Measurements from ENCODE around the gene MACROH2A1. TPM values are rescaled to one million over a fixed set of nuclear protein-coding genes. Genes with fewer than 3 reads are reported as not detected.

MACROH2A1 gene
- total and polyA plus RNA-seq, 2 of the 4 experiments (the other 2 are of a cell fraction): 122 to 126 TPM

DNA sequence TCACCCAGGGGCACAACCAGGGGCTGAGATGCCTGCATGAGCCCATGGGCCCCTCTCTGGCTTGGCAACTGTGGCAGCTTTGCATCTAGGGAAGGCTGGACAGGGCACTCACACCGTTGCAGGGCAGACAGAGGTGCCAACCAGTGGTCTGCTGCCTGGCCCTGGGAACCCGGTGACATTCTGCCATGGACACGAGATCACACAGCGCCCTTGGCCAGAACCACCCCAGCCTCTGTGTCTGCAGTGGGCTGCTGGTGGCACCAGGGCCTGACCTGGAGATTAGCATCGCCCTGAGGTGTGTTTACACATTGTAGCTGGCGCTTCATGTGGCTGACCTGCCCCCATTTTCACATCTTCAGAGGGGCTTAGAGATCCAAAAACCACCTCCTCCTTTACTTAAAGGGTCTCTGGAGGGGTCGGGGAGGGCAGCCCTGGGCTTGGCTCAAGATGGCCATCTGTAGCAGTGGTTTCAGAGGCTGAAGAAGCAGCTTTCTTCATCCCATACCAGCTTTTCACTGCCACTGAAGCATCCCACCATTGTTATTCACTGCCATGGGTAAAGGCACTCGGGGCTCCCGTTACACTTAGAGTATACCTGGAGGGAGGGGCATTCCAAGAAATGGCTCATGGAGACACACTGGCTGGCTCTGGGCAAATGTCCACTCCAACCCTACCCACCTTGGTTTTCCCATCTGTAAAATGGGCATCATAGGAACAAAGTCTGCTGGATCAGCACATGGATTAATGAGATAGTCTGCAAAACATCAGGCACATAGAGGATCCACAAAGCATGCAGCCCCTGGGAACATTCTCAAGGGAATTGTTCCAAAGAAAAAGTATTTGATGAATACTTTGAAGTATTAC lies 36.7 kb upstream of the MACROH2A1 start:
- in situ Hi-C loops (cut with MboI; ENCODE audit: low sequenced_read_pairs) (no loop called here), intact Hi-C loops (cut with micrococcal nuclease) (loop anchor here (10.0 kb wide), 1 partner anchor 231 kb away; no protein-coding TSS in a partner anchor), dilution Hi-C loops (cut with HindIII; ENCODE audit: low sequenced_read_pairs, unreplicated experiment) (no loop called here)
- Histone ChIP-seq H3K4me2 (ENCODE audit: low read depth, low read length) (no peak overlapping the region), H3K4me3 (ENCODE audit: insufficient read depth, low read depth, low read length) (no peak overlapping the region), H4K91ac (ENCODE audit: insufficient read depth, low read depth, low read length) (no peak overlapping the region), H2BK5ac (ENCODE audit: low read depth, low read length, poor library complexity, severe bottlenecking) (no peak overlapping the region), H3K9ac (ENCODE audit: low read depth, low read length) (no peak overlapping the region), H2BK120ac (ENCODE audit: low read depth, low read length) (no peak overlapping the region), H2AK9ac (replicated peaks; ENCODE audit: low read depth, low read length, poor library complexity) (peak overlapping the region; percentile 66), H3K4ac (ENCODE audit: low read depth, low read length) (no peak overlapping the region), H3K79me1 (ENCODE audit: low read depth in 1 of 2, low read length in 2 of 2) (no peaks in the 10 kb centered on the region), H3K36me3 (ENCODE audit: control insufficient read depth, insufficient read depth, low read length) (no peaks in the 10 kb centered on the region), H4K8ac (ENCODE audit: low read depth in 2 of 2, low read length in 2 of 2) (peak overlapping the region in 1 of 2 experiments; percentile 12; a peak in 1 of 4 replicates), H2AFZ (replicated peaks; ENCODE audit: low read length, poor library complexity) (peak overlapping the region; percentile 28), H2AK5ac (ENCODE audit: low read depth, low read length) (no peak overlapping the region; the same call in 1 of the 2 replicates), H3K27me3 (ENCODE audit: control insufficient read depth, insufficient read depth, low read length) (no peaks in the 10 kb centered on the region), H3K27ac (ENCODE audit: insufficient read depth, low read length) (no peak overlapping the region), H3K23ac (ENCODE audit: low read depth, low read length) (no peak overlapping the region), H3K4me1 (ENCODE audit: control insufficient read depth, insufficient read depth, low read length) (peaks cover 24% of the 10 kb centered on the region), H2BK20ac (ENCODE audit: low read depth, low read length) (no peak overlapping the region), H4K5ac (ENCODE audit: low read depth, low read length) (no peak overlapping the region), H3K9me3 (ENCODE audit: control insufficient read depth, insufficient read depth, low read length) (no peaks in the 10 kb centered on the region), H4K20me1 (ENCODE audit: insufficient read depth, low read length) (0 out of 2 replicates have a peak, but pooled peaks cover 3% of the 10 kb centered on the region), H3K56ac (ENCODE audit: extremely low read depth, insufficient read depth, low read length) (no peak overlapping the region), H3K14ac (replicated peaks; ENCODE audit: low read depth, low read length) (no peak overlapping the region), H3K9me1 (ENCODE audit: insufficient read depth, low read length) (peaks cover 17% of the 10 kb centered on the region), H2BK15ac (ENCODE audit: low read depth, low read length) (no peak overlapping the region), H3K18ac (ENCODE audit: low read depth, low read length) (no peak overlapping the region)
- ChIA-PET CTCF (no interaction called here), POLR2A (ENCODE audit: unreplicated experiment) (no interaction called here)
- DNase-seq (no peak), ATAC-seq (ENCODE audit: low read depth) (no peak)
- TF ChIP-seq MAFK (IDR thresholded peaks at IDR 0.05; ENCODE audit: low read depth, low read length) (no peak), USF2 (IDR thresholded peaks at IDR 0.05; ENCODE audit: low read depth, low read length) (no peak)
- BruUV-seq (replicated peaks): no TSS peak
- WGBS, 2 experiments (ENCODE audit: extremely low coverage in 2 of 2, insufficient read length in 1 of 2): 63% methylated on average over 2 of the region's 9 CpGs; no CpG with 5 or more reads in 1 of the 2 experiments

Measured in IMR-90 (cell line).